OCI-LY3 (cell line): ENCODE results near the gene ADAMTS14.

ENCODE experiments used
- H2AFZ ChIP-seq: fragments of 200-600, 300-600 bp; shearing (Covaris generic); 2 replicates; pipeline ENCODE4 v1.6.0; 2014; ENCODE audit warnings: antibody characterized with exemption, low read depth, low read length
- H3K27ac ChIP-seq: fragments of 200-600, 300-600 bp; sonication (generic); 2 replicates; pipeline ENCODE4 v1.5.1; 2014; ENCODE audit warnings: mild to moderate bottlenecking, low read length, moderate library complexity, mixed read lengths
- H3K27me3 ChIP-seq: fragments of 200-600, 300-600 bp; sonication (generic); 2 replicates; pipeline ENCODE4 v1.6.1; 2014; ENCODE audit warnings: low read depth, low read length, mixed read lengths
- H3K36me3 ChIP-seq: fragments of 200-600, 300-600 bp; sonication (generic); replicated peaks from 2 replicates; pipeline ENCODE3; 2014; ENCODE audit warnings: low read depth, low read length, mixed read lengths
- H3K4me1 ChIP-seq: fragments of 300-600, 200-600 bp; sonication (generic); 2 replicates; pipeline ENCODE4 v1.6.1; 2014; ENCODE audit warnings: low read length, mixed read lengths
- H3K4me2 ChIP-seq: fragments of 200-600, 300-600 bp; sonication (generic); 2 replicates; pipeline ENCODE4 v1.6.1; 2014; ENCODE audit warnings: low read length, mixed read lengths
- H3K4me3 ChIP-seq: fragments of 300-600, 200-600 bp; sonication (generic); 2 replicates; pipeline ENCODE4 v1.5.1; 2014; ENCODE audit warnings: antibody characterized with exemption, mild to moderate bottlenecking, low read length, moderate library complexity
- H3K79me2 ChIP-seq: fragments of 300-600, 200-600 bp; shearing (Covaris generic); 2 replicates; pipeline ENCODE4 v1.6.1; 2014; ENCODE audit warnings: mild to moderate bottlenecking, low read length, mixed read lengths
- H3K9ac ChIP-seq: fragments of 300-600, 200-600 bp; shearing (Covaris generic); 2 replicates; pipeline ENCODE4 v1.6.0; 2014; ENCODE audit warnings: mild to moderate bottlenecking, low read length, moderate library complexity
- H3K9me3 ChIP-seq: fragments of 200-600, 300-600 bp; shearing (Covaris generic); 2 replicates; pipeline ENCODE4 v1.6.1; 2014; ENCODE audit warnings: low read length, mixed read lengths; ENCODE audit not compliant: insufficient read depth
- H4K20me1 ChIP-seq: fragments of 200-600, 300-600 bp; sonication (generic); 2 replicates; pipeline ENCODE4 v1.6.1; 2016; ENCODE audit warnings: low read length, mixed read lengths; ENCODE audit not compliant: insufficient read depth
- CTCF ChIP-seq: fragments of 200-600, 300-600 bp; sonication (generic); IDR thresholded peaks from 2 replicates; pipeline ENCODE4 v1.5.1; 2014; ENCODE audit warnings: antibody characterized with exemption, low read length, low read depth
- EZH2phosphoT487 ChIP-seq: fragments of 200-600 bp; shearing (Covaris generic); IDR thresholded peaks from 2 replicates; pipeline ENCODE4 v1.6.1; 2018; ENCODE audit warnings: antibody characterized with exemption, mixed run types, low read depth

Gene ADAMTS14

GRCh38 chr10:70677016-70677415, 4.7 kb downstream of the ADAMTS14 start:
- no peaks in the 10 kb centered on the region for H3K36me3 ChIP-seq
- no peaks in the 10 kb centered on the region for H3K27me3 ChIP-seq
- no peak overlapping the region for H3K9ac ChIP-seq
- H3K4me1 ChIP-seq = no peaks in the 10 kb centered on the region
- no peak overlapping the region for H3K4me3 ChIP-seq
- H3K9me3 ChIP-seq = no peaks in the 10 kb centered on the region
- no peaks in the 10 kb centered on the region for H3K79me2 ChIP-seq
- H2AFZ ChIP-seq = no peak overlapping the region
- TF ChIP-seq CTCF (no peak), EZH2phosphoT487 (no peak)
- no peak overlapping the region for H3K27ac ChIP-seq
- H3K4me2 ChIP-seq = no peak overlapping the region
- no peaks in the 10 kb centered on the region for H4K20me1 ChIP-seq

GRCh38 chr10:70677620-70678249, 5.4 kb downstream of the ADAMTS14 start:
- no peak overlapping the region for H3K4me3 ChIP-seq
- no peaks in the 10 kb centered on the region for H4K20me1 ChIP-seq
- TF ChIP-seq CTCF = no peak
- no peak for TF ChIP-seq EZH2phosphoT487
- no peaks in the 10 kb centered on the region for H3K4me1 ChIP-seq
- no peak overlapping the region for H3K4me2 ChIP-seq
- H3K9ac ChIP-seq = no peak overlapping the region
- H3K79me2 ChIP-seq = no peaks in the 10 kb centered on the region
- H3K9me3 ChIP-seq = no peaks in the 10 kb centered on the region
- H3K36me3 ChIP-seq = no peaks in the 10 kb centered on the region
- no peak overlapping the region for H3K27ac ChIP-seq
- H2AFZ ChIP-seq = no peak overlapping the region
- H3K27me3 ChIP-seq = no peaks in the 10 kb centered on the region

- Histone ChIP-seq H2AFZ (no peak overlapping the region), H4K20me1 (no peaks in the 10 kb centered on the region), H3K4me2 (no peak overlapping the region), H3K79me2 (no peaks in the 10 kb centered on the region), H3K9ac (no peak overlapping the region), H3K27me3 (no peaks in the 10 kb centered on the region), H3K36me3 (no peaks in the 10 kb centered on the region), H3K9me3 (no peaks in the 10 kb centered on the region), H3K27ac (no peak overlapping the region), H3K4me3 (no peak overlapping the region), H3K4me1 (no peaks in the 10 kb centered on the region)
- TF ChIP-seq CTCF (no peak), EZH2phosphoT487 (no peak)
Observed at GRCh38 chr10:70678250-70678635, 5.9 kb downstream of the ADAMTS14 start.

GRCh38 chr10:70678757-70679489, 6.6 kb downstream of the ADAMTS14 start:
- no peaks in the 10 kb centered on the region for H3K36me3 ChIP-seq
- no peaks in the 10 kb centered on the region for H3K9me3 ChIP-seq
- no peaks in the 10 kb centered on the region for H3K27me3 ChIP-seq
- no peak for TF ChIP-seq CTCF
- no peak for TF ChIP-seq EZH2phosphoT487
- H2AFZ ChIP-seq = no peak overlapping the region
- H3K4me1 ChIP-seq = no peaks in the 10 kb centered on the region
- H4K20me1 ChIP-seq = no peaks in the 10 kb centered on the region
- H3K4me3 ChIP-seq = no peak overlapping the region
- H3K27ac ChIP-seq = no peak overlapping the region
- no peak overlapping the region for H3K9ac ChIP-seq
- no peak overlapping the region for H3K4me2 ChIP-seq
- H3K79me2 ChIP-seq = no peaks in the 10 kb centered on the region
